Measurements from ENCODE around the gene BHMT2.

Gene BHMT2

DNA sequence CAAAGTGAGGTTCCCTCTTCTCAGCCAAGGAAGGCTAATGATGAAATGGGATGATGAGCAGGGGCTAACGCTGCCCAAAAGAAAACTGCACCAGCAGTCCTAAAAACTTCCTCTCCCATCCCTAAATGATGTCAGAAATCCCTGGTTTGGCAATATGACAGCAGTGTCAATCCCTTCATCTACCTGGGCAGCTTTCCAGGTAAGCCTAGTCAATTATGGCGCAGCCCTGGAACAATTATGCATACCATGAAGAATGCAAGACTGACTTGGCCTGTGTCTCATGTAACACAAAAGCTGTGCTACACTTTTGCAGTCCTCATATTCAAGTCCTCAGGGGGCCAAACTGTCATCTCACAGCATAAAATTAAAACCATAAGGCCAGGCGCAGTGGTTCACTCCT lies 7.1 kb upstream of the BHMT2 start:
- DNase-seq (ENCODE audit: low read depth, low spot score): no peak

DNA sequence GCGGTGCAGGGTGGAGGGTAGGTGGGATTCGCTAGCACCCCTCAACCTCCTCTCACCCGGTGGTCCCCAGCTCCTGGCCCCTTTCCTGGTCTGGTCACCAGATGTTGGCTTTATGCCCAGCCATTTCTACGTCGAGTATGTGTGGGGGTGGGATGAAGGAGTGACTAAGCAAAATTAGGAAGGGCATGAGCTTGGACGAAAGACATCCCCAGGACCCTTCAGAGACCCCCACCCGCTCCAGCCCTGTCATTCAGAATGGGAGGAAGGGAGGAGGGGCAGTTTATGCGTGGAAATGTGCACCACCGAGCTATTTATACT lies 742 bp downstream of the BHMT2 start:
- DNase-seq (ENCODE audit: low read depth, low spot score): no peak

DNA sequence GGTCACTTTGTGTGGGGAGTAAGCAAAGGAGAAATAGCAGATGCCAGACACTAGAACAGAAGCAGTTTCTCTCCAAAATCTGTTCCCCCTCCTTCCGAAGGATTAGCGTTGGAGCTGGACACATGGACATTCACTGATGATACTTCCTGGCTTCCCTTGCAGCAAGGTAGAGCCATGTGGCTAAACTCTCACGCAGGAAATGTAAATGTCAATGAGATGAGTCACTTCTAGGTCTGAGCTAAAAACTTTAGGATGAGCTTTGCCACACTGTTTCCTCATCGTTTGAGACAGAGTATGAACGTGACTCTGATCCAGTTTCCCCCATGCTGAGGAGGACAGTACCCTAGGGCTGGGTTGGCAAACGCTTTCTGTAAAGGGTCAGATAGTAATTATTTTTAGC lies 5.1 kb downstream of the BHMT2 start:
- no peak for DNase-seq (ENCODE audit: low read depth, low spot score)

DNA sequence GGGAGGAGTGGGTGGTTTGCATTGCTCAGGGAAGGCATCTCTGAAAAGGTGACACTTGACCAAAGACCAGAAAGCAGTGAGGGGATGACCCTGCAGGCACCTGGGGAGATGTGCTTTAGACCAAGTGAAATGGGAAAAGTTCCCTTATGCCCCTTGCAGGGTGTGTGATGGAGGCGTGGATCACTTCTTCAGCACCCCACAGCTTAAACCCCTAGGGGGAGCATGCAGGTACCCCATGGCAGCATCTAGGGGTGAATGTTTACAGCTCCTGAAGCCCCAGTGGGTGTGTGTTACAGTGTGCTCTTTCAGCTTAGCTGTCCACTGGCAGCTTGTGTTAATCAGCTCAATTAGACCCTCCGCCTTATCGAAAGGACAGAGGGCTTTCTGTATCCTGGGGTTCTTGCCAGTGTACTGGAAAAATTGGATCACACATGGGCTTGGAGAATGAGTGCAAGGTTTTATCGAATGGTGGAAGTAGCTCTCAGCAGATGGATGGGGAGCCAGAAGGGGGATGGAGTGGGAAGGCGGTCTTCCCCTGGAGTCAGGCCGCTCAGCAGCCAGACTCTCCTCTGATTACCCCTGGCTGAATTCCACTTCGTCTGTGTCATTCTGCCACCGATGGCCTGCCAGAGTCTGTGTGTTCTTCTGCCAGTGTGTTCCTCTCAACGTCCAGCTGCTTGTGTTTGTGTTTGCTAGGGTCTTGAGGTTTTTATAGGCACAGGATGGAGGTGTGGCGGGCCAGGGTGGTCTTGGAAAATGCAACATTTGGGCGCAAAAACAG lies 6.3 kb downstream of the BHMT2 start:
- DNase-seq (ENCODE audit: low read depth, low spot score): no peak

DNA sequence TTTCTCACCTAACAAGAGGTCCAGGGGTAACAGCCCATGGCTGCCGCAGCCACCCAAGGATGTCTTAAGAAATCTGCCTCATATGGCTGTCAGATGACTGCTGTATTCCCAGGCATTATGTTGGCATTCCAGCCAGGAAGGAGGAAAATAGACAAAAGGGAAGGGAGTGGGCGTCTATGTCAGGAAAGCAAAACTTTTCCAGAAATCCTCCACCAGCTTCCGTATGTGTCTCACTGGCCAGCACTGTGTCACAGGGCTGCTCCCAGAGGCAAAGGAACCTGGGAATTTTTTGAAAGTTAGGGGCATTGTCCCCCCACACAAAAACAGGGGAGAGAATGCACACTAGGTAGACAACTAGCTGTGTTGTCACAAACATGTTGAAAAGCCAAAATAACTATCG lies 7.3 kb downstream of the BHMT2 start:
- no peak for DNase-seq (ENCODE audit: low read depth, low spot score)

GRCh38 chr5:79077680-79078365 lies 8.3 kb downstream of the BHMT2 start:
- no peak for DNase-seq (ENCODE audit: low read depth, low spot score)

GRCh38 chr5:79080804-79081203 lies 11.2 kb downstream of the BHMT2 start:
- DNase-seq (ENCODE audit: low read depth, low spot score): no peak

DNA sequence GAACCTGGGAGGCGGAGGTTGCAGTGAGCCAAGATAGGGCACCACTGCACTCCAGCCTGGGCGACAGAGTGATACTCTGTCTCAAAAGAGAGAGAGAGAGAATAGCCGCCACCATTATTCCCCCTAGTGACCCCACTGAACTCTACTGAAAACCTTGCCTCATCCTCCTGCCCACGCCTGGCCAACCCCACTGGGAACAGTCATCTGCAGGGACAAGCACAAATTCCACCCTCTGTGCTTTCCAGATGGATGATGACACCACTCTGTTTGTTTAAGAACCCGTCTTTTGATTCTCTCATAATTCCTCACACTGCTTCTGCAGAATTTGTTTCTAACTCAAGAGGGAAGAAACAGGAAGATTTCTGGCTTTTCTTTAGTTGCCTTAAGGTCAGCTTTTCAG lies 12.2 kb downstream of the BHMT2 start:
- DNase-seq (ENCODE audit: low read depth, low spot score): no peak

- no peak for DNase-seq (ENCODE audit: low read depth, low spot score)
Observed at GRCh38 chr5:79086116-79086515, 16.5 kb downstream of the BHMT2 start.

DNA sequence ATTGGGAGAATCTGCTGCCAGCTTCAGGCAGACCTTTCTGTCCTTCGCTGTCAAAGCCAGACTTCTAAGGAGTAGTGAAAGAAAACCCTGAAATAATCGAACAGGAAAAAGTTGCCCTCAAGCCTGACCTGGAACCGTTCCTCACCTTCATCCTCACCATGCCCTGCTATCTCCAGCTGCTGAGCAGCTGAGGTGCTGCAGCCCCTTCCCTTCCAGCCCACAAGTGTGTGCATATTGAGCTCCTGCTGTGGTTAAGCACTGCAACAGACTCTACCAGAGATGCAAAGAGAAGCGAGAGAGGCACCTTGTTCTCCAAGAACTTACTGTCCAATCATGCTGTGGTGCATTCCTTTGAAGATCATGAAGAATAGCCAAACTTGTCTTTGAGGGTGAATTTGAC lies 18.9 kb downstream of the BHMT2 start:
- DNase-seq (ENCODE audit: low read depth, low spot score): no peak

GRCh38 chr5:79091064-79091463 lies 21.5 kb downstream of the BHMT2 start:
- no peak for DNase-seq (ENCODE audit: low read depth, low spot score)

- no peak for DNase-seq (ENCODE audit: low read depth, low spot score)
Observed at GRCh38 chr5:79093762-79094161, 24.2 kb downstream of the BHMT2 start.

DNA sequence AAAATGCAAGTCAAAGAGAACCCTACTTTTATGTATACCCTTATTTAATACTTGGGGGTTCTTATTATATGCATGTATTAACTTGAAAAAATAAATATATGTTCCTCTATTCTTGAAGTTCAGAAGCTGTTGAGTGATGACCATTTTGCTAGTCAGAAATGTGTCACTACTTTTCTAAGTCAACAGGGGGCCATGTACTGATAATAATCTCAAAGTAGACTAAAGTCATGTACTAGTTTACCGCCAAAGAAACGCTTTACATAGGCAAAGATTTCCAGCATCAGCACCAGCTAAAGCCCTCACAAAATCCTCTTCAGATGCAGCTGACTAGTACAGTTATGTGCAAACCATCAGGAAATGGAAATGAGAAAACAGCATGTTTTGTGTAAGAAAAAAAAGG lies 36.3 kb downstream of the BHMT2 start:
- DNase-seq (ENCODE audit: low read depth, low spot score): no peak

- no peak for DNase-seq (ENCODE audit: low read depth, low spot score)
Observed at GRCh38 chr5:79107020-79107796, 37.6 kb downstream of the BHMT2 start.

GRCh38 chr5:79108086-79108485 lies 38.5 kb downstream of the BHMT2 start:
- no peak for DNase-seq (ENCODE audit: low read depth, low spot score)

DNA sequence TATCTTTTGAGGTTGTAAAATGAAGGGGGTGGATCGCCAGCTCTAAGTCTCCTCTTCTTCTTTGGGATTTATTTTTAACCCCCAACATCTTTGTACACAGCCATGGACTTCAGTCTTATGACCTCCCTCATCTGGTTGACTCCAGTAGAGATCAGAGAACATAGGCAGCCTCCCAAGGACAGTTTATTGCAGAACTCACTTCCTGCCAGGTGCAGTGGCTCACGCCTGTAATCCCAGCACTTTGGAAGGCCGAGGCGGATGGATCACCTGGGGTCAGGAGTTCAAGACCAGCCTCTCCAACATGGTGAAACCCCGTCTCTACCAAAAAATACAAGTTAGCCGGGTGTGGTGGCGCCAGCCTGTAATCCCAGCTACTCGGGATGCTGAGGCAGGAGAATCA lies 39.2 kb downstream of the BHMT2 start:
- no peak for DNase-seq (ENCODE audit: low read depth, low spot score)

- DNase-seq (ENCODE audit: low read depth, low spot score): no peak
Observed at GRCh38 chr5:79109527-79110492, 40.2 kb downstream of the BHMT2 start.

- DNase-seq (ENCODE audit: low read depth, low spot score): no peak
Observed at GRCh38 chr5:79111387-79111959, 41.9 kb downstream of the BHMT2 start, which contains the start of gene BHMT. TSS of gene BHMT (plus strand) at chr5:79111809. CDS start at chr5:79111886, 77 bp downstream.

DNA sequence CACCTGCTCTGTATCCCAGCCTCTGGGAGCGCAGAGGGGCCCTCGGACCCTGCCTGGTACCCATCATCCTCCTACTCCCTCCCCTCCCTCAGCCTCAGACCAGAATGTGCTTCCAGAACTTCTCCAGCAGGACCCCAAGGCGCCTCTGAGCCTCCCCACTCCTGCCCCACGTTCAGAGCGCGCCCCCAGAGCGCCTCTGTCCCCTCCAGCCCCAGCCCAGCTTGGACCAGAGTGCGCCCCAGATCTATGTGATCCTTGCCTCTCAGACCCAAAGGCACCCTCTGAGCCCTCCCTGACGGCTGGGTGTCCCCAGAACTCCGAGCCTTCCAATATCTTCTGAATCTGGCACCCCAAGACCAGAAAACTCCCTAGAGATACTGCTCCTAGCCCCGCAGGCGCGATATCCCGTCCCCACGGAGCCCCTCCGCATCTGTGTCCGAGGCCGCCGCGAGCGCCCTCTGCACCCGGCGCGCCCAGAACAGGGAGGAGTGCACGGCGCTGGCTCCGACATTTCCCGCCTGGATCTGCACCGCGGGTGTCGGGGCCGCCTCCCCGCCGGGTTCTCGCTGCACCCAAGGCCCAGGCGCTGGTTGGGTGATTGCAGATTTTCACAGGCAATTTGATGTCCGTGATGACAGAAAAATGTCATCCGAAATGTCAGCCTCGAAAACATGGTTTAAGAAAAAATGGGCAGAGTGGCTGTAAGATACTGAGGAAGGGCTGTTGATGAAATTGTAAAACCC lies 42.6 kb downstream of the BHMT2 start:
- DNase-seq (ENCODE audit: low read depth, low spot score): no peak

- no peak for DNase-seq (ENCODE audit: low read depth, low spot score)
Observed at GRCh38 chr5:79112703-79113058, 43.1 kb downstream of the BHMT2 start.

- DNase-seq (ENCODE audit: low read depth, low spot score): no peak
Observed at GRCh38 chr5:79119486-79119885, 49.9 kb downstream of the BHMT2 start.
